ENCODE measurements around the gene DPYD.

DNA sequence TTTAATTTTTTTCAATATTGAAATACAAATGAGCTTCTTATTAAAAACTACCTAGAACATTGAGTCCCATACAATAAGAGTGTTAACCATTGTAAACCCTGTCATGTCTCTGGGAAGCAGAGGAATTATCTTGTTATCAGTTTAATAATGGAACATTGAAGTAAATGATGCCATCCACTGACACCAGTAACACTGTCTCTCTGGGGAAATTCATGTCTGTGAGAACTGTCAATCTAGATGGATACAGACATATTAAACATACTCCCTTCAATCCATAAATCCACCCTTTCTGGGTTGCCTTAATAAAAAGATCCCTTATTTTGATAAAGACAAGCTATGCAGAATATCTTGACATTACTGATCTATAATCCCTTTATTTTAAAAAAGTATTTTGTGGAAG lies 503.2 kb downstream of the DPYD start:
- TF ChIP-seq POLR2AphosphoS5 (IDR thresholded peaks at IDR 0.05; ENCODE audit: low read depth, low read length): no peak
- TF ChIP-seq, protein P1, sequence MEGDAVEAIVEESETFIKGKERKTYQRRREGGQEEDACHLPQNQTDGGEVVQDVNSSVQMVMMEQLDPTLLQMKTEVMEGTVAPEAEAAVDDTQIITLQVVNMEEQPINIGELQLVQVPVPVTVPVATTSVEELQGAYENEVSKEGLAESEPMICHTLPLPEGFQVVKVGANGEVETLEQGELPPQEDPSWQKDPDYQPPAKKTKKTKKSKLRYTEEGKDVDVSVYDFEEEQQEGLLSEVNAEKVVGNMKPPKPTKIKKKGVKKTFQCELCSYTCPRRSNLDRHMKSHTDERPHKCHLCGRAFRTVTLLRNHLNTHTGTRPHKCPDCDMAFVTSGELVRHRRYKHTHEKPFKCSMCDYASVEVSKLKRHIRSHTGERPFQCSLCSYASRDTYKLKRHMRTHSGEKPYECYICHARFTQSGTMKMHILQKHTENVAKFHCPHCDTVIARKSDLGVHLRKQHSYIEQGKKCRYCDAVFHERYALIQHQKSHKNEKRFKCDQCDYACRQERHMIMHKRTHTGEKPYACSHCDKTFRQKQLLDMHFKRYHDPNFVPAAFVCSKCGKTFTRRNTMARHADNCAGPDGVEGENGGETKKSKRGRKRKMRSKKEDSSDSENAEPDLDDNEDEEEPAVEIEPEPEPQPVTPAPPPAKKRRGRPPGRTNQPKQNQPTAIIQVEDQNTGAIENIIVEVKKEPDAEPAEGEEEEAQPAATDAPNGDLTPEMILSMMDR (IDR thresholded peaks at IDR 0.05): no peak
- no peak for TF ChIP-seq SIN3A (IDR thresholded peaks at IDR 0.05; ENCODE audit: borderline replicate concordance, low read depth, low read length)
- no peak for TF ChIP-seq JUND (IDR thresholded peaks at IDR 0.05)
- TF ChIP-seq RAD21 (IDR thresholded peaks at IDR 0.05; ENCODE audit: low read length): no peak
- TF ChIP-seq TCF12 (IDR thresholded peaks at IDR 0.05): no peak
- no peak for TF ChIP-seq GATA2 (CRISPR knock-in tag; IDR thresholded peaks at IDR 0.05)
- no peak for TF ChIP-seq RFX5 (IDR thresholded peaks at IDR 0.05; ENCODE audit: low read length)
- no peak for TF ChIP-seq REST (IDR thresholded peaks at IDR 0.05; ENCODE audit: low read depth, low read length)
- TF ChIP-seq ZBTB33 (IDR thresholded peaks at IDR 0.05; ENCODE audit: borderline replicate concordance, low read depth): no peak
- no peak for TF ChIP-seq MXI1 (IDR thresholded peaks at IDR 0.05; ENCODE audit: low read depth, low read length)
- no peak for TF ChIP-seq EZH2phosphoT487 (IDR thresholded peaks at IDR 0.05; ENCODE audit: borderline replicate concordance, low read depth)
- TF ChIP-seq TEAD4 (IDR thresholded peaks at IDR 0.05; ENCODE audit: borderline replicate concordance, insufficient read depth): no peak
- no peak for TF ChIP-seq FOXJ3 (CRISPR knock-in tag; IDR thresholded peaks at IDR 0.05)
